ENCODE data around the gene TMEM198.

GRCh38 chr2:219551441-219552381 lies 7.9 kb downstream of the TMEM198 start:
- TF ChIP-seq, protein P1, sequence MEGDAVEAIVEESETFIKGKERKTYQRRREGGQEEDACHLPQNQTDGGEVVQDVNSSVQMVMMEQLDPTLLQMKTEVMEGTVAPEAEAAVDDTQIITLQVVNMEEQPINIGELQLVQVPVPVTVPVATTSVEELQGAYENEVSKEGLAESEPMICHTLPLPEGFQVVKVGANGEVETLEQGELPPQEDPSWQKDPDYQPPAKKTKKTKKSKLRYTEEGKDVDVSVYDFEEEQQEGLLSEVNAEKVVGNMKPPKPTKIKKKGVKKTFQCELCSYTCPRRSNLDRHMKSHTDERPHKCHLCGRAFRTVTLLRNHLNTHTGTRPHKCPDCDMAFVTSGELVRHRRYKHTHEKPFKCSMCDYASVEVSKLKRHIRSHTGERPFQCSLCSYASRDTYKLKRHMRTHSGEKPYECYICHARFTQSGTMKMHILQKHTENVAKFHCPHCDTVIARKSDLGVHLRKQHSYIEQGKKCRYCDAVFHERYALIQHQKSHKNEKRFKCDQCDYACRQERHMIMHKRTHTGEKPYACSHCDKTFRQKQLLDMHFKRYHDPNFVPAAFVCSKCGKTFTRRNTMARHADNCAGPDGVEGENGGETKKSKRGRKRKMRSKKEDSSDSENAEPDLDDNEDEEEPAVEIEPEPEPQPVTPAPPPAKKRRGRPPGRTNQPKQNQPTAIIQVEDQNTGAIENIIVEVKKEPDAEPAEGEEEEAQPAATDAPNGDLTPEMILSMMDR (IDR thresholded peaks at IDR 0.05 in 2 of 3, conservative IDR thresholded peaks at IDR 0.05 in 1 of 3; ENCODE audit: insufficient read depth in 2 of 3, low read depth in 1 of 3, low read length in 3 of 3): 0 out of 6 replicates have a peak, but pooled peaks of 1 of the 3 experiments have one; percentile 24
- TF ChIP-seq XRCC4 (IDR thresholded peaks at IDR 0.05; ENCODE audit: extremely low read depth, insufficient read depth, insufficient read length) (no peak), MTF1 (CRISPR knock-in tag; IDR thresholded peaks at IDR 0.05; ENCODE audit: borderline replicate concordance) (no peak), EP300 (IDR thresholded peaks at IDR 0.05; ENCODE audit: low read length) (no peak), POLR2AphosphoS5 (IDR thresholded peaks at IDR 0.05; ENCODE audit: control insufficient read depth, insufficient read depth, low read depth, low read length) (no peak), GTF2E2 (tag; IDR thresholded peaks at IDR 0.05) (no peak), CREB1 (IDR thresholded peaks at IDR 0.05) (peak; percentile 51; the same call in 1 of the 2 replicates), CREB1 (CRISPR knock-in tag; IDR thresholded peaks at IDR 0.05) (0 out of 2 replicates have a peak, but pooled peaks have one; percentile 45), HDAC2 (IDR thresholded peaks at IDR 0.05) (no peak), CCAR2 (IDR thresholded peaks at IDR 0.05; ENCODE audit: low read depth, low read length) (no peak), HDAC3 (IDR thresholded peaks at IDR 0.05; ENCODE audit: borderline replicate concordance, partially characterized antibody) (no peak), ZNF282 (CRISPR knock-in tag; IDR thresholded peaks at IDR 0.05) (no peak)
- TF ChIP-seq, protein P2, sequence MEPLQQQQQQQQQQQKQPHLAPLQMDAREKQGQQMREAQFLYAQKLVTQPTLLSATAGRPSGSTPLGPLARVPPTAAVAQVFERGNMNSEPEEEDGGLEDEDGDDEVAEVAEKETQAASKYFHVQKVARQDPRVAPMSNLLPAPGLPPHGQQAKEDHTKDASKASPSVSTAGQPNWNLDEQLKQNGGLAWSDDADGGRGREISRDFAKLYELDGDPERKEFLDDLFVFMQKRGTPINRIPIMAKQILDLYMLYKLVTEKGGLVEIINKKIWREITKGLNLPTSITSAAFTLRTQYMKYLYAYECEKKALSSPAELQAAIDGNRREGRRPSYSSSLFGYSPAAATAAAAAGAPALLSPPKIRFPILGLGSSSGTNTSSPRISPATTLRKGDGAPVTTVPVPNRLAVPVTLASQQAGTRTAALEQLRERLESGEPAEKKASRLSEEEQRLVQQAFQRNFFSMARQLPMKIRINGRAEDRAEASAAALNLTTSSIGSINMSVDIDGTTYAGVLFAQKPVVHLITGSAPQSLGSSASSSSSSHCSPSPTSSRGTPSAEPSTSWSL (CRISPR knock-in tag; IDR thresholded peaks at IDR 0.05; ENCODE audit: borderline replicate concordance): no peak
- TF ChIP-seq, protein P3, sequence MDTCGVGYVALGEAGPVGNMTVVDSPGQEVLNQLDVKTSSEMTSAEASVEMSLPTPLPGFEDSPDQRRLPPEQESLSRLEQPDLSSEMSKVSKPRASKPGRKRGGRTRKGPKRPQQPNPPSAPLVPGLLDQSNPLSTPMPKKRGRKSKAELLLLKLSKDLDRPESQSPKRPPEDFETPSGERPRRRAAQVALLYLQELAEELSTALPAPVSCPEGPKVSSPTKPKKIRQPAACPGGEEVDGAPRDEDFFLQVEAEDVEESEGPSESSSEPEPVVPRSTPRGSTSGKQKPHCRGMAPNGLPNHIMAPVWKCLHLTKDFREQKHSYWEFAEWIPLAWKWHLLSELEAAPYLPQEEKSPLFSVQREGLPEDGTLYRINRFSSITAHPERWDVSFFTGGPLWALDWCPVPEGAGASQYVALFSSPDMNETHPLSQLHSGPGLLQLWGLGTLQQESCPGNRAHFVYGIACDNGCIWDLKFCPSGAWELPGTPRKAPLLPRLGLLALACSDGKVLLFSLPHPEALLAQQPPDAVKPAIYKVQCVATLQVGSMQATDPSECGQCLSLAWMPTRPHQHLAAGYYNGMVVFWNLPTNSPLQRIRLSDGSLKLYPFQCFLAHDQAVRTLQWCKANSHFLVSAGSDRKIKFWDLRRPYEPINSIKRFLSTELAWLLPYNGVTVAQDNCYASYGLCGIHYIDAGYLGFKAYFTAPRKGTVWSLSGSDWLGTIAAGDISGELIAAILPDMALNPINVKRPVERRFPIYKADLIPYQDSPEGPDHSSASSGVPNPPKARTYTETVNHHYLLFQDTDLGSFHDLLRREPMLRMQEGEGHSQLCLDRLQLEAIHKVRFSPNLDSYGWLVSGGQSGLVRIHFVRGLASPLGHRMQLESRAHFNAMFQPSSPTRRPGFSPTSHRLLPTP (IDR thresholded peaks at IDR 0.05; ENCODE audit: borderline replicate concordance, extremely low read depth, insufficient read length): no peak

Data from K562 (cell line).